ENCODE measurements around the gene TXK.

TXK gene

GRCh38 chr4:48078862-48079655, 55.0 kb downstream of the TXK start:
- no peak overlapping the region for H3K27ac ChIP-seq (ENCODE audit: low read depth, low read length)
- H3K4me3 ChIP-seq (ENCODE audit: low read depth, low read length): no peak overlapping the region
- peaks cover 25% of the 10 kb centered on the region for H3K4me1 ChIP-seq (ENCODE audit: control insufficient read depth, insufficient read depth, low read length, unreplicated experiment)
- no peak overlapping the region for H2AFZ ChIP-seq (ENCODE audit: low read length, unreplicated experiment)
- H3K27me3 ChIP-seq (ENCODE audit: insufficient read depth, low read length): no peaks in the 10 kb centered on the region
- no peaks in the 10 kb centered on the region for H3K36me3 ChIP-seq (ENCODE audit: insufficient read depth, low read length)
- H3K79me2 ChIP-seq (ENCODE audit: control insufficient read depth, insufficient read depth, low read length, unreplicated experiment): no peaks in the 10 kb centered on the region

DNA sequence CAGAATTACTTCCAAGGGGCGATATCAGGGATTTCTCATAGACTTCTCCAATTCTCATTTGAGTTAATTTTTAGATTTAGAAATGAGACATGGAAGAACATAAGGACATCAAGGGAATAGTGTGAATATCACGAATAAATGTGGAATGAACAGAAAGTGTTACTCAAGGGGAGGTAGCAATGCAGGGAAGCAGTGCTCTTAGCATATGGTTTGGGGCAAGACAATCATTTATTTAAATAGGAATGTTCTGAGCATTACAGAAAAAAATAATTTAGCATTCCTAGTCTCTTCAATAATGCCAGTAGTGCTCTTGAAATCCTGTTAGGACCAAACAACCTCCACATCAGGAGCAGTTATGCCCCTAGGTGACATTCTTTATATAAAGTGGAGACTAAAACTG, 55.6 kb downstream of the TXK start:
- Histone ChIP-seq H3K4me3 (ENCODE audit: low read depth, low read length) (no peak overlapping the region), H3K36me3 (ENCODE audit: insufficient read depth, low read length) (no peaks in the 10 kb centered on the region), H3K27me3 (ENCODE audit: insufficient read depth, low read length) (no peaks in the 10 kb centered on the region), H2AFZ (ENCODE audit: low read length, unreplicated experiment) (no peak overlapping the region), H3K79me2 (ENCODE audit: control insufficient read depth, insufficient read depth, low read length, unreplicated experiment) (no peaks in the 10 kb centered on the region), H3K4me1 (ENCODE audit: control insufficient read depth, insufficient read depth, low read length, unreplicated experiment) (peaks cover 25% of the 10 kb centered on the region), H3K27ac (ENCODE audit: low read depth, low read length) (no peak overlapping the region)

- H3K4me3 ChIP-seq (ENCODE audit: low read depth, low read length): no peak overlapping the region
- H2AFZ ChIP-seq (ENCODE audit: low read length, unreplicated experiment): no peak overlapping the region
- no peaks in the 10 kb centered on the region for H3K27me3 ChIP-seq (ENCODE audit: insufficient read depth, low read length)
- no peak overlapping the region for H3K27ac ChIP-seq (ENCODE audit: low read depth, low read length)
- H3K4me1 ChIP-seq (ENCODE audit: control insufficient read depth, insufficient read depth, low read length, unreplicated experiment): peaks cover 5% of the 10 kb centered on the region
- no peaks in the 10 kb centered on the region for H3K79me2 ChIP-seq (ENCODE audit: control insufficient read depth, insufficient read depth, low read length, unreplicated experiment)
- no peaks in the 10 kb centered on the region for H3K36me3 ChIP-seq (ENCODE audit: insufficient read depth, low read length)
These were observed 59.4 kb downstream of the TXK start for GRCh38 chr4:48074657-48075056.

- no peak overlapping the region for H3K27ac ChIP-seq (ENCODE audit: low read depth, low read length)
- no peaks in the 10 kb centered on the region for H3K79me2 ChIP-seq (ENCODE audit: control insufficient read depth, insufficient read depth, low read length, unreplicated experiment)
- no peaks in the 10 kb centered on the region for H3K4me1 ChIP-seq (ENCODE audit: control insufficient read depth, insufficient read depth, low read length, unreplicated experiment)
- no peaks in the 10 kb centered on the region for H3K27me3 ChIP-seq (ENCODE audit: insufficient read depth, low read length)
- no peak overlapping the region for H3K4me3 ChIP-seq (ENCODE audit: low read depth, low read length)
- H3K36me3 ChIP-seq (ENCODE audit: insufficient read depth, low read length): no peaks in the 10 kb centered on the region
- H2AFZ ChIP-seq (ENCODE audit: low read length, unreplicated experiment): no peak overlapping the region
These were observed 60.4 kb downstream of the TXK start for GRCh38 chr4:48073567-48074103.

GRCh38 chr4:48071191-48071590, 62.9 kb downstream of the TXK start:
- no peaks in the 10 kb centered on the region for H3K27me3 ChIP-seq (ENCODE audit: insufficient read depth, low read length)
- H3K4me1 ChIP-seq (ENCODE audit: control insufficient read depth, insufficient read depth, low read length, unreplicated experiment): no peaks in the 10 kb centered on the region
- no peak overlapping the region for H2AFZ ChIP-seq (ENCODE audit: low read length, unreplicated experiment)
- no peaks in the 10 kb centered on the region for H3K79me2 ChIP-seq (ENCODE audit: control insufficient read depth, insufficient read depth, low read length, unreplicated experiment)
- no peaks in the 10 kb centered on the region for H3K36me3 ChIP-seq (ENCODE audit: insufficient read depth, low read length)
- H3K4me3 ChIP-seq (ENCODE audit: low read depth, low read length): no peak overlapping the region
- H3K27ac ChIP-seq (ENCODE audit: low read depth, low read length): no peak overlapping the region

- Histone ChIP-seq H3K79me2 (ENCODE audit: control insufficient read depth, insufficient read depth, low read length, unreplicated experiment) (no peaks in the 10 kb centered on the region), H3K27ac (ENCODE audit: low read depth, low read length) (no peak overlapping the region), H3K4me1 (ENCODE audit: control insufficient read depth, insufficient read depth, low read length, unreplicated experiment) (no peaks in the 10 kb centered on the region), H2AFZ (ENCODE audit: low read length, unreplicated experiment) (no peak overlapping the region), H3K27me3 (ENCODE audit: insufficient read depth, low read length) (no peaks in the 10 kb centered on the region), H3K36me3 (ENCODE audit: insufficient read depth, low read length) (no peaks in the 10 kb centered on the region), H3K4me3 (ENCODE audit: low read depth, low read length) (no peak overlapping the region)
These were observed 65.0 kb downstream of the TXK start for GRCh38 chr4:48069026-48069425.

DNA sequence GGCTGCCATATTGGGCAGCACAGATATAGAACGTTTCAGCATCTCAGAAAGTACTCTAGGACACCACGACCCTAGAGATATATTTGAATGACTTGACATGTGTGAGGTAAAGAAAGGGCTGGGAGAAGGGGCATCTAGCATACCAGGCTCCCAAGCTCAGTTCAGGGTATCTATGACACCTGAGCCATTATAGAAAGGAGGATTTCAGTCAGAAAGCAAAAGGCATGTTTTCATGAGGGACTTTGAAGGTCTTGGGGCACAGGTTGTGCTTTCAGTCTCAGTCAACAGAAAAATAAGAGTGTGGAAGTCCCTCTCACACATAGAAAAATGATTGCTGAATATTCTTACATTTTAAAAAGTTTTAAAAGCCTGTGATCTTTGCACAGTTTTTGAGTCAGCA, 65.9 kb downstream of the TXK start:
- Histone ChIP-seq H2AFZ (ENCODE audit: low read length, unreplicated experiment) (no peak overlapping the region), H3K27me3 (ENCODE audit: insufficient read depth, low read length) (no peaks in the 10 kb centered on the region), H3K27ac (ENCODE audit: low read depth, low read length) (no peak overlapping the region), H3K4me3 (ENCODE audit: low read depth, low read length) (no peak overlapping the region), H3K79me2 (ENCODE audit: control insufficient read depth, insufficient read depth, low read length, unreplicated experiment) (no peaks in the 10 kb centered on the region), H3K4me1 (ENCODE audit: control insufficient read depth, insufficient read depth, low read length, unreplicated experiment) (no peaks in the 10 kb centered on the region), H3K36me3 (ENCODE audit: insufficient read depth, low read length) (no peaks in the 10 kb centered on the region)

GRCh38 chr4:48067536-48067935, 66.5 kb downstream of the TXK start:
- Histone ChIP-seq H3K79me2 (ENCODE audit: control insufficient read depth, insufficient read depth, low read length, unreplicated experiment) (no peaks in the 10 kb centered on the region), H3K36me3 (ENCODE audit: insufficient read depth, low read length) (no peaks in the 10 kb centered on the region), H3K4me3 (ENCODE audit: low read depth, low read length) (no peak overlapping the region), H3K27me3 (ENCODE audit: insufficient read depth, low read length) (no peaks in the 10 kb centered on the region), H3K4me1 (ENCODE audit: control insufficient read depth, insufficient read depth, low read length, unreplicated experiment) (no peaks in the 10 kb centered on the region), H2AFZ (ENCODE audit: low read length, unreplicated experiment) (no peak overlapping the region), H3K27ac (ENCODE audit: low read depth, low read length) (no peak overlapping the region)

DNA sequence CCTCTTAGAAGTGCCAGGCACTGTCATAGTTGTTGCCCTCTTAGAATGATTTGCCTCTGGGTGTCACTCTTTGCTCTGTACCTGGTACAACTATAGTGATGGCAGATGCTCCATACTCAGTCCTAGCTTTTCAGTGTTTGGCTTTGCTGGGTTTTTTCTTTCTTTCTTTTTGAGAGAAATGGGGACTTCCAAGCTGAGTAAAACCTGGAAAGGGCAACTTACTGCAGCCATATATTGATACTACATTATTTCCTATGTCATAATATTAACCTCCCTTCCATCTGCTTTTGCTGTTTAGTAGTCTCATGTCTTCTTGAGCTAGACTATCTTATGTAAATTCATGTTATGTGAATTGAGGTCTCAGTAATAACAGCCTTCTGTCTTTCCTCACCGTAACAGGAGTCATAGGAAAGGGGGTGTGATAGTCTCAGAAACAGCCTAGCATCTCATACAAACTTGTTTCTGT, 68.4 kb downstream of the TXK start:
- Histone ChIP-seq H3K36me3 (ENCODE audit: insufficient read depth, low read length) (no peaks in the 10 kb centered on the region), H3K27me3 (ENCODE audit: insufficient read depth, low read length) (no peaks in the 10 kb centered on the region), H3K79me2 (ENCODE audit: control insufficient read depth, insufficient read depth, low read length, unreplicated experiment) (no peaks in the 10 kb centered on the region), H2AFZ (ENCODE audit: low read length, unreplicated experiment) (no peak overlapping the region), H3K27ac (ENCODE audit: low read depth, low read length) (no peak overlapping the region), H3K4me3 (ENCODE audit: low read depth, low read length) (no peak overlapping the region), H3K4me1 (ENCODE audit: control insufficient read depth, insufficient read depth, low read length, unreplicated experiment) (no peaks in the 10 kb centered on the region)

DNA sequence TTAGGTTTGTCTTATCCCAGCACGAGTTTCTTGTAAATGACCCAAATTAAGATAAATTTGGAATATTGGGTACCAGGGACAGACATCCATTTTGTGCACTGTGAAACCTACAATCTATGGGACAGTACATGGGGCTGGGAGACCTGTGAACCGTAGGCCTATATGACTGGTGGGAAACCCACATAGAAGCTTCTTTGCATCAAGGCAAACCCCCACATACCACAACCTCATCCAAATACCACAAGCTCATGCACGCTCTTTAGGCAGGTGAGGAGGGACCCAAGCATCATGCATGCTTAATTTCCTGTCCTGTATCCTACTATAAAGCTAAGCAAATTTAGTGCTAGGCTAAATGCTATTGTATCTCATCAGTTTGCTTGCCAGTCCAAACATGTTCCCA, 69.7 kb downstream of the TXK start:
- Histone ChIP-seq H3K36me3 (ENCODE audit: insufficient read depth, low read length) (no peaks in the 10 kb centered on the region), H3K27me3 (ENCODE audit: insufficient read depth, low read length) (no peaks in the 10 kb centered on the region), H3K4me1 (ENCODE audit: control insufficient read depth, insufficient read depth, low read length, unreplicated experiment) (no peaks in the 10 kb centered on the region), H3K4me3 (ENCODE audit: low read depth, low read length) (no peak overlapping the region), H3K79me2 (ENCODE audit: control insufficient read depth, insufficient read depth, low read length, unreplicated experiment) (no peaks in the 10 kb centered on the region), H2AFZ (ENCODE audit: low read length, unreplicated experiment) (no peak overlapping the region), H3K27ac (ENCODE audit: low read depth, low read length) (no peak overlapping the region)

All from ACC112 (cell line).